ENCODE results near the gene HSD17B4. TPM values are rescaled to one million over a fixed set of nuclear protein-coding genes. Genes with fewer than 3 reads are reported as not detected.
"Not testable (repeated sequence)": the region's sequence is repeated elsewhere in the genome, so short reads cannot be mapped to it uniquely, and the experiment has no call there.

Gene HSD17B4
- total and polyA plus RNA-seq, 2 experiments from 2014 or later, result 326 to 332 TPM

DNA sequence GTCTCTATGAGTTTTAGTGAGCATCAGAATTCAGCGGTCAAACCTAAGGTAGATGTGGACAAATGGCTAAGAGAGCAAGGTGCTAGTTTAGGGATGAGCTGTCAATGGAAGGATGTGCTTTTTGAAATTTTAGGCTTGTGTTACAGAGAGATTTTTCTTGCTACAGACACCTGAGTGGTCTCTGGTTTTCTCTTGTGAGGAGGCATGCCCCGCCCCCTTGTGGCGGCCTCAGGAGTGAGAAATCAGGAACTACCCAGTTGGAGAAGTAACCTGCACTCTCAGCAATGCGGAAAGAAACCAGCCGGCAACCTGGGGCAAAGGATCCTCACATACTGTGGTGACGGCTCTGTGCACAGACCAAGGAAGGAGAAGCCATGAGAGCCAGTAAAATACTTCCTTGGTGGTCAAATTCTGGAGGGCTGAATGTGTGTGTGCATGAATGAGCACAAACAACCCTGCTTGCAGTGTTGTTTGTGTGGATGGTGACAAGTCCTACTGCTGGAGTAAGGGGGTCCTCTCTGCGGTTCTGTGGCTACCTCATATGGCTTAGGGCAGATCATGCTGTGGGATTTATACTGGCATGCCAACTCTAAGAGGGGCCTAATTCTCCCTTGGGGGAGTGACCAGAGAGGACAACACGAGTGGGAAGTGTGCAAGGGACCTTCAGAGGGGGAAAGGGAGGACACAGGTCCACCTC is 16.7 kb upstream of the HSD17B4 start:
- Histone ChIP-seq H3F3A (replicated peaks; ENCODE audit: low read depth) (no peaks in the 10 kb centered on the region), H3K4me2 (no peak overlapping the region), H3K36me3 (ENCODE audit: insufficient read depth) (no peaks in the 10 kb centered on the region; the same call in 1 of the 2 replicates), H2AFZ (peak overlapping the region; percentile 97), H3K4me3 (no peak overlapping the region), H3K79me2 (replicated peaks; ENCODE audit: insufficient read depth) (no peaks in the 10 kb centered on the region), H3K27ac (ENCODE audit: low read depth) (no peak overlapping the region), H4K20me1 (replicated peaks; ENCODE audit: insufficient read depth) (no peaks in the 10 kb centered on the region), H3K27me3 (ENCODE audit: insufficient read depth) (no peaks in the 10 kb centered on the region), H3K9me2 (ENCODE audit: insufficient read depth) (peaks cover 4% of the 10 kb centered on the region), H3K4me1 (ENCODE audit: insufficient read depth) (no peaks in the 10 kb centered on the region)
- Mint-ChIP-seq H3K4me3 (no peak overlapping the region), H3K27me3 (ENCODE audit: insufficient read depth, low read depth, poor library complexity) (peaks cover 4% of the 10 kb centered on the region), H3K4me1 (peaks cover 6% of the 10 kb centered on the region), H3K9me3 (peaks cover 49% of the 10 kb centered on the region), H3K27ac (no peak overlapping the region), H3K36me3 (ENCODE audit: low read depth) (peaks cover 39% of the 10 kb centered on the region)
- DNase-seq (ENCODE audit: low spot score) (peak; percentile 86), ATAC-seq (peak; percentile 93)
- TF ChIP-seq, protein P1, sequence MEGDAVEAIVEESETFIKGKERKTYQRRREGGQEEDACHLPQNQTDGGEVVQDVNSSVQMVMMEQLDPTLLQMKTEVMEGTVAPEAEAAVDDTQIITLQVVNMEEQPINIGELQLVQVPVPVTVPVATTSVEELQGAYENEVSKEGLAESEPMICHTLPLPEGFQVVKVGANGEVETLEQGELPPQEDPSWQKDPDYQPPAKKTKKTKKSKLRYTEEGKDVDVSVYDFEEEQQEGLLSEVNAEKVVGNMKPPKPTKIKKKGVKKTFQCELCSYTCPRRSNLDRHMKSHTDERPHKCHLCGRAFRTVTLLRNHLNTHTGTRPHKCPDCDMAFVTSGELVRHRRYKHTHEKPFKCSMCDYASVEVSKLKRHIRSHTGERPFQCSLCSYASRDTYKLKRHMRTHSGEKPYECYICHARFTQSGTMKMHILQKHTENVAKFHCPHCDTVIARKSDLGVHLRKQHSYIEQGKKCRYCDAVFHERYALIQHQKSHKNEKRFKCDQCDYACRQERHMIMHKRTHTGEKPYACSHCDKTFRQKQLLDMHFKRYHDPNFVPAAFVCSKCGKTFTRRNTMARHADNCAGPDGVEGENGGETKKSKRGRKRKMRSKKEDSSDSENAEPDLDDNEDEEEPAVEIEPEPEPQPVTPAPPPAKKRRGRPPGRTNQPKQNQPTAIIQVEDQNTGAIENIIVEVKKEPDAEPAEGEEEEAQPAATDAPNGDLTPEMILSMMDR (conservative IDR thresholded peaks at IDR 0.05; ENCODE audit: low read depth in 2 of 2), result peak; percentile 77 to 86
- TF ChIP-seq, protein P2, sequence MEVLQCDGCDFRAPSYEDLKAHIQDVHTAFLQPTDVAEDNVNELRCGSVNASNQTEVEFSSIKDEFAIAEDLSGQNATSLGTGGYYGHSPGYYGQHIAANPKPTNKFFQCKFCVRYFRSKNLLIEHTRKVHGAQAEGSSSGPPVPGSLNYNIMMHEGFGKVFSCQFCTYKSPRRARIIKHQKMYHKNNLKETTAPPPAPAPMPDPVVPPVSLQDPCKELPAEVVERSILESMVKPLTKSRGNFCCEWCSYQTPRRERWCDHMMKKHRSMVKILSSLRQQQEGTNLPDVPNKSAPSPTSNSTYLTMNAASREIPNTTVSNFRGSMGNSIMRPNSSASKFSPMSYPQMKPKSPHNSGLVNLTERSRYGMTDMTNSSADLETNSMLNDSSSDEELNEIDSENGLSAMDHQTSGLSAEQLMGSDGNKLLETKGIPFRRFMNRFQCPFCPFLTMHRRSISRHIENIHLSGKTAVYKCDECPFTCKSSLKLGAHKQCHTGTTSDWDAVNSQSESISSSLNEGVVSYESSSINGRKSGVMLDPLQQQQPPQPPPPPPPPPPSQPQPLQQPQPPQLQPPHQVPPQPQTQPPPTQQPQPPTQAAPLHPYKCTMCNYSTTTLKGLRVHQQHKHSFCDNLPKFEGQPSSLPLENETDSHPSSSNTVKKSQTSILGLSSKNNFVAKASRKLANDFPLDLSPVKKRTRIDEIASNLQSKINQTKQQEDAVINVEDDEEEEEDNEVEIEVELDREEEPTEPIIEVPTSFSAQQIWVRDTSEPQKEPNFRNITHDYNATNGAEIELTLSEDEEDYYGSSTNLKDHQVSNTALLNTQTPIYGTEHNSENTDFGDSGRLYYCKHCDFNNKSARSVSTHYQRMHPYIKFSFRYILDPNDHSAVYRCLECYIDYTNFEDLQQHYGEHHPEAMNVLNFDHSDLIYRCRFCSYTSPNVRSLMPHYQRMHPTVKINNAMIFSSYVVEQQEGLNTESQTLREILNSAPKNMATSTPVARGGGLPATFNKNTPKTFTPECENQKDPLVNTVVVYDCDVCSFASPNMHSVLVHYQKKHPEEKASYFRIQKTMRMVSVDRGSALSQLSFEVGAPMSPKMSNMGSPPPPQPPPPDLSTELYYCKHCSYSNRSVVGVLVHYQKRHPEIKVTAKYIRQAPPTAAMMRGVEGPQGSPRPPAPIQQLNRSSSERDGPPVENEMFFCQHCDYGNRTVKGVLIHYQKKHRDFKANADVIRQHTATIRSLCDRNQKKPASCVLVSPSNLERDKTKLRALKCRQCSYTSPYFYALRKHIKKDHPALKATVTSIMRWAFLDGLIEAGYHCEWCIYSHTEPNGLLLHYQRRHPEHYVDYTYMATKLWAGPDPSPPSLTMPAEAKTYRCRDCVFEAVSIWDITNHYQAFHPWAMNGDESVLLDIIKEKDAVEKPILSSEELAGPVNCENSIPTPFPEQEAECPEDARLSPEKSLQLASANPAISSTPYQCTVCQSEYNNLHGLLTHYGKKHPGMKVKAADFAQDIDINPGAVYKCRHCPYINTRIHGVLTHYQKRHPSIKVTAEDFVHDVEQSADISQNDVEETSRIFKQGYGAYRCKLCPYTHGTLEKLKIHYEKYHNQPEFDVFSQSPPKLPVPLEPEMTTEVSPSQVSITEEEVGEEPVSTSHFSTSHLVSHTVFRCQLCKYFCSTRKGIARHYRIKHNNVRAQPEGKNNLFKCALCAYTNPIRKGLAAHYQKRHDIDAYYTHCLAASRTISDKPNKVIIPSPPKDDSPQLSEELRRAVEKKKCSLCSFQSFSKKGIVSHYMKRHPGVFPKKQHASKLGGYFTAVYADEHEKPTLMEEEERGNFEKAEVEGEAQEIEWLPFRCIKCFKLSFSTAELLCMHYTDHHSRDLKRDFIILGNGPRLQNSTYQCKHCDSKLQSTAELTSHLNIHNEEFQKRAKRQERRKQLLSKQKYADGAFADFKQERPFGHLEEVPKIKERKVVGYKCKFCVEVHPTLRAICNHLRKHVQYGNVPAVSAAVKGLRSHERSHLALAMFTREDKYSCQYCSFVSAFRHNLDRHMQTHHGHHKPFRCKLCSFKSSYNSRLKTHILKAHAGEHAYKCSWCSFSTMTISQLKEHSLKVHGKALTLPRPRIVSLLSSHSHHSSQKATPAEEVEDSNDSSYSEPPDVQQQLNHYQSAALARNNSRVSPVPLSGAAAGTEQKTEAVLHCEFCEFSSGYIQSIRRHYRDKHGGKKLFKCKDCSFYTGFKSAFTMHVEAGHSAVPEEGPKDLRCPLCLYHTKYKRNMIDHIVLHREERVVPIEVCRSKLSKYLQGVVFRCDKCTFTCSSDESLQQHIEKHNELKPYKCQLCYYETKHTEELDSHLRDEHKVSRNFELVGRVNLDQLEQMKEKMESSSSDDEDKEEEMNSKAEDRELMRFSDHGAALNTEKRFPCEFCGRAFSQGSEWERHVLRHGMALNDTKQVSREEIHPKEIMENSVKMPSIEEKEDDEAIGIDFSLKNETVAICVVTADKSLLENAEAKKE (CRISPR knock-in tag; IDR thresholded peaks at IDR 0.05), result 0 out of 2 replicates have a peak, but pooled peaks have one; percentile 12
- no peak for TF ChIP-seq POLR2AphosphoS5 (IDR thresholded peaks at IDR 0.05; ENCODE audit: low read depth)
- no peak for TF ChIP-seq ZNF114 (CRISPR knock-in tag; IDR thresholded peaks at IDR 0.05)

DNA sequence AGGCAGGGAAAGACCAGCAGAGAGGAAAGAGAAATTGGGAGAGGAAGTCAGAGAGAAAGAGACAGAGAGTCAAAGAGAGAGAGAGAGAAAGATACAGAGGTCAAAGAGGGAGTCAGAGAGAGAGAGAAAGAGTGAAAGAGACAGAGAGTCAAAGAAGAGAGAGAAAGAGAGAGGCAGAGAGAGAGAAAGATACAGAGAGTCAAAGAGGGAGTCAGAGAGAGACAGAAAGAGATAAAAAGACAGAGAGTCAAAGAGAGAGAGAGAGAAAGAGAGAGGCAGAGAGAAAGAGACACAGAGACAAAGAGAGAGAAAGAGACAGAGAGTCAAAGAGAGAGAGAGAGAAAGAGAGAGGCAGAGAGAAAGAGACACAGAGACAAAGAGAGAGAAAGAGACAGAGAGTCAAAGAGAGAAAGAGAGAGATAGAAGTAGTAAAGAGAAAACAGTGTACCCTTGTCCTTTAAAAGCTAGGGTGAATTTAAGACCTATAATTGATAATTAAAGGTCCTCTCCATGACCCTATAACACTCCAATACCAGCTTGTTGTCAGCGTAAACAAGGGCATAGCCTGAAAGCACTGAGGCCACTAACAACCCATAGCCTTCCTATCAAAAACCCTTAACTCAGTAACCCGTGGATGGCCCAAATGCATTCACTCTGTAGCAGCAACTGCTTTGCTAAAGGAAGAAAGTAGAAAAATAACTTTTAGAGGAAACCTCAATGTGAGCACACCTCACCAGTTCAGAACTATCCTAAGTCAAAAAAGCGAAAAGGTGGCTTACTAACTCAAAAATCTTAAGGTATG is 14.3 kb upstream of the HSD17B4 start:
- Mint-ChIP-seq H3K36me3 (ENCODE audit: low read depth) (peaks cover 23% of the 10 kb centered on the region), H3K9me3 (peaks cover 33% of the 10 kb centered on the region)
- not testable (repeated sequence) for H3K27me3 ChIP-seq (ENCODE audit: insufficient read depth); H4K20me1 ChIP-seq (replicated peaks; ENCODE audit: insufficient read depth); ATAC-seq; H3K4me3 Mint-ChIP-seq; H3K36me3 ChIP-seq (ENCODE audit: insufficient read depth); H3K79me2 ChIP-seq (replicated peaks; ENCODE audit: insufficient read depth); H3K4me1 ChIP-seq (ENCODE audit: insufficient read depth); H3K4me2 ChIP-seq; DNase-seq (ENCODE audit: low spot score); H2AFZ ChIP-seq; H3F3A ChIP-seq (replicated peaks; ENCODE audit: low read depth); H3K27ac ChIP-seq (ENCODE audit: low read depth); H3K4me1 Mint-ChIP-seq; H3K4me3 ChIP-seq; H3K27ac Mint-ChIP-seq; H3K27me3 Mint-ChIP-seq (ENCODE audit: insufficient read depth, low read depth, poor library complexity)
- peaks cover 10% of the 10 kb centered on the region for H3K9me2 ChIP-seq (ENCODE audit: insufficient read depth)

DNA sequence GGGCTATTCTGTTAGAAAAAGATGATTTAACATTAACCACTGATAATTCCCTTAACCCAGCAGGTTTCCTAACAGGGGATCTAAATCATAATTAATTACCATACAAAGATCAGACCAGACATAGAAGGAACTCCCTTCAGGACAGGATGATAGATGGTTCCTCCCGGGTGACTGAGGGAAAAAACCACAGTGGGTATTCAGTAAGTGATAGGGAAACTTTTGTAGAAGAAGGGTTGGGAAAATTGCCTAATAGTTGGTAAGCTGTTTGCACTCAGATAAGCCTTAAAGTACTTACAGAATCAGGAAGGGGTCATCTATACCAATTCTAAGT is 13.7 kb upstream of the HSD17B4 start:
- H2AFZ ChIP-seq; H4K20me1 ChIP-seq (replicated peaks; ENCODE audit: insufficient read depth); H3F3A ChIP-seq (replicated peaks; ENCODE audit: low read depth); H3K27me3 ChIP-seq (ENCODE audit: insufficient read depth); H3K79me2 ChIP-seq (replicated peaks; ENCODE audit: insufficient read depth); H3K27ac ChIP-seq (ENCODE audit: low read depth); H3K27me3 Mint-ChIP-seq (ENCODE audit: insufficient read depth, low read depth, poor library complexity); H3K4me1 Mint-ChIP-seq; H3K4me2 ChIP-seq; H3K4me3 ChIP-seq; H3K27ac Mint-ChIP-seq; H3K4me3 Mint-ChIP-seq; H3K4me1 ChIP-seq (ENCODE audit: insufficient read depth); H3K36me3 ChIP-seq (ENCODE audit: insufficient read depth); DNase-seq (ENCODE audit: low spot score); ATAC-seq: not testable (repeated sequence)
- Mint-ChIP-seq H3K9me3 (peaks cover 36% of the 10 kb centered on the region), H3K36me3 (ENCODE audit: low read depth) (peaks cover 23% of the 10 kb centered on the region)
- peaks cover 10% of the 10 kb centered on the region for H3K9me2 ChIP-seq (ENCODE audit: insufficient read depth)
